ENCODE data around the gene SLC30A3.
A peak's percentile ranks its signal among the peaks of the same experiment; 100 is the strongest.

The SLC30A3 gene

DNA sequence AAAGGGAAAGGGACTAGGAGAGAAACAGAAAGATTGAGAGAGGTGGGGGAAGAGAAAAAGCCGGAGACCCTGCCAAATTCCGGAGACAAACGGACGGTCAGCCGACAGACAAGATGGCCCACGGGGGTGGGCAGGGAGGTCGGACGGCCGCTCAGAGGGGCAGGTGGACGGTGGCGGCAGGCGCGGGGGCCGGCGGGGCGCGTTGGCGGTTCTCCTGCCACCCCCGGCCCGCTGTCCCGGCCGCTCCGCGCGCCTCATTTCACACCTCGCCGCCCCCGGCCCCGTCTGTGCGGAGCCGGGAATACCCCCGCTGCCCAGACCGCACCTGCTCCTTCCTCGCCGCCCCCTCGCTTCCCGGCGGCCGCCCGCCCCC, 935 bp downstream of the SLC30A3 start:
- no peak for DNase-seq (ENCODE audit: low read depth in 3 of 3, low spot score in 1 of 3)

GRCh38 chr2:27261241-27261925, 1.5 kb downstream of the SLC30A3 start:
- no peak for DNase-seq (ENCODE audit: low read depth in 3 of 3, low spot score in 1 of 3)

DNA sequence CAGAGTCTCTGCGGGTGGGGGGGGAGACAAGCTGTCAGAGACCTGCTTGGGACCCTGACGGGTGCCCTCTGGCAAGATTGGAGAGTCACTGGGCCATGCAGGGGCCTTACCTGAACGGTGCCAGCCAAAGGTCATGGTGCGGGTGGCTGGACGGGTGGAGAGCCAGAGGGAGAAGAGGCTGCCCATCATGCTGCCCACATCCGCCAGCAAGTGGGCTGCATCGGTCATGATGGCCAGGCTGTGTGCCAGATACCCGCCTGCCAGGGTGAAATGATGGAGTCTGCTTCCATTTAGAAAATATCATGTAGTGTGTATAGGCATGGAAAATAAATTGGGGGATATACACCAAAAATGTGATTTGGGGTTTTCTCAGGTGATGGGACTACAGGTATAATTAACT, 4.8 kb downstream of the SLC30A3 start:
- no peak for DNase-seq (ENCODE audit: low read depth in 3 of 3, low spot score in 1 of 3)

DNA sequence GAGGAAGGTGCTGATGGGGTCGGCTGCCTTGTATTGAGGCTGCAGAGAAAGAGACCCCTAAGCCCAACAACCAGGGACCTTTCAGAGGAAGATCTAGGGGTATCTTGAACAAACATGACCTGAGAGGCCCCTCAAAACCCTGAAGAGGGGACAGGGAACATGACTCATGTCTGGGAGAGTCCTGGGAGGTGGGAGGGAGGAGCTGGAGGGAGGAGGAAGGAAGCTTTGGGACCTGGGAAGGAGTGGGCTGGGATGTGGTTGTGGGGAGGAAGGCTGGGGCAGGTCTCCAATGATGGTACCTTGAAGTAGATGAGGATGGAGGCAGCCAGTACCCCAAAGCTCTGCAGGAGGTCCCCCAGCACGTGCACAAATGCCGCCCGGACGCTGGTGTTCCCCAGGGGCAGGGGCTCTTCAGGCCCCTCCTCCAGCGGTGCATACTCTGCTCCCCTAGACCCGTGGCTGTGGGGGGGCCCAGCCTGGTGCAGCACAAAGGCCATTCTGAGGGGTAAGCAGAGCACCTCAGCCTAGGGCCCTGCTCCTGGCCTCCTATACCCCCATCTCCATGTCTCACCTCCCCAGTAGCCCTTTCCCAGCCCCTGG, 5.9 kb downstream of the SLC30A3 start:
- no peak for DNase-seq (ENCODE audit: low read depth in 3 of 3, low spot score in 1 of 3)

DNA sequence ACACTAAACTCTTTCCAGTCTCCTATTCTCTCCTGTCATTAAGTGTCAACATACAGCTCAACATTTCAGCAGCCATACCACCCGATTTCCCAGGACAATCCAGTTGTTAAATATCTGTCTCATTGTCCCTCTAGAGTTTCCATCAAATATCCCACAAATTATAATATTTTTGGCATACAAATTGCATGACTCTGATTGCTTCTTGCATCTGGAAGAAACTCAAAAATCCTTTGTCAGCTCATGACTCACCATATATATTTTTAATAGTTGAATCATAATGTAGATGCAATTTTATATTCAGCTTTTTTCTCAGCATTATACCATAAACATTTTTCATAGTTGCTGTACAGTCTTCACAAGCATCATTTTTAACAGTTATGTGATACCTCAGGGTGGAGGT, 7.2 kb downstream of the SLC30A3 start:
- no peak for DNase-seq (ENCODE audit: low read depth in 3 of 3, low spot score in 1 of 3)

DNA sequence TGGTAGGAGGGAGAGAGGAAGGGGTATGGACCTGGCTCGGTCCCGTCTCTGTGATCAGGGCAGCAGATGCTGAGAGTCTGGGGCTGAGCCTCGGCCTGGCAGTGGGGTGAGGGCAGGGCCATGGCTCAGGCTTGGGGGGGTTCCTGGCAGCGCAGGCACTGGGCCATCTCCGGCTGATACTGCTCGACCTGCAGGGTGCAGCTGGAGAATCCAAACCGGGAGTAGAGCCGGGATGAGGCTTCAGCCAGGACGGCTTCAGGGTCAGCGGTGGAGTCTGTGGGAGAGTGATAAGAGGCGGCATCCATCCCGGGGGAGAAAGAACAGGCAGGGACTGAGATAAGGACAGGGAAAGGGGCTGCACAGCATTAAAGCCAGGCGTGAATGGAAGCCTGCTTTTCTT, 7.7 kb downstream of the SLC30A3 start:
- no peak for DNase-seq (ENCODE audit: low read depth in 3 of 3, low spot score in 1 of 3)

GRCh38 chr2:27251766-27252165, 11.1 kb downstream of the SLC30A3 start:
- no peak for DNase-seq (ENCODE audit: low read depth in 3 of 3, low spot score in 1 of 3)

- DNase-seq (ENCODE audit: low read depth in 3 of 3, low spot score in 1 of 3): no peak
These were observed 12.0 kb downstream of the SLC30A3 start for GRCh38 chr2:27250652-27251379.

- peak in 1 of 3 donors; percentile 31 for DNase-seq (ENCODE audit: low read depth in 3 of 3, low spot score in 1 of 3)
These were observed 12.8 kb downstream of the SLC30A3 start for GRCh38 chr2:27249891-27250651.

GRCh38 chr2:27249159-27249890, 13.5 kb downstream of the SLC30A3 start:
- DNase-seq (ENCODE audit: low read depth in 3 of 3, low spot score in 1 of 3): no peak

- no peak for DNase-seq (ENCODE audit: low read depth in 3 of 3, low spot score in 1 of 3)
These were observed 15.0 kb downstream of the SLC30A3 start for GRCh38 chr2:27247893-27248292.

- no peak for DNase-seq (ENCODE audit: low read depth in 3 of 3, low spot score in 1 of 3)
These were observed 17.2 kb downstream of the SLC30A3 start for GRCh38 chr2:27245626-27246025.

DNA sequence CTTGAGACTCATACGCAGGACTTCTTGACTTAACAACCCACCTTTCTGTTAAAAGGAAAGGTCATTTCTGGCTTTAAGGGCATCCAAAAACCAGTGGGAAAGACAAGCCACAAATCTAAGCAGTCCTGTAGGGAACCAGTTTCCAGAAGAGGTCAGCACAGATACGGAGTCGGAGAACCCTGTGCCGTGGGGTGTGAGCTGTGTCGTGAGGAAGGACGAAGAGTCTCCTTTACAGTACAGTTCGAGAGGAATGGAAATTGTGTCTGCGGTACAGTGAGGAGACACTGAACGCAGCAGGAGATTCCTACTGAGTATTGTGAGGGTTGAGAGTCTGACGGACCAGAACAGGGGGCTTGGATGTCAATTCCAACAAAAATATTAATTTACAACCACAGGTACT, 17.7 kb downstream of the SLC30A3 start:
- no peak for DNase-seq (ENCODE audit: low read depth in 3 of 3, low spot score in 1 of 3)

DNA sequence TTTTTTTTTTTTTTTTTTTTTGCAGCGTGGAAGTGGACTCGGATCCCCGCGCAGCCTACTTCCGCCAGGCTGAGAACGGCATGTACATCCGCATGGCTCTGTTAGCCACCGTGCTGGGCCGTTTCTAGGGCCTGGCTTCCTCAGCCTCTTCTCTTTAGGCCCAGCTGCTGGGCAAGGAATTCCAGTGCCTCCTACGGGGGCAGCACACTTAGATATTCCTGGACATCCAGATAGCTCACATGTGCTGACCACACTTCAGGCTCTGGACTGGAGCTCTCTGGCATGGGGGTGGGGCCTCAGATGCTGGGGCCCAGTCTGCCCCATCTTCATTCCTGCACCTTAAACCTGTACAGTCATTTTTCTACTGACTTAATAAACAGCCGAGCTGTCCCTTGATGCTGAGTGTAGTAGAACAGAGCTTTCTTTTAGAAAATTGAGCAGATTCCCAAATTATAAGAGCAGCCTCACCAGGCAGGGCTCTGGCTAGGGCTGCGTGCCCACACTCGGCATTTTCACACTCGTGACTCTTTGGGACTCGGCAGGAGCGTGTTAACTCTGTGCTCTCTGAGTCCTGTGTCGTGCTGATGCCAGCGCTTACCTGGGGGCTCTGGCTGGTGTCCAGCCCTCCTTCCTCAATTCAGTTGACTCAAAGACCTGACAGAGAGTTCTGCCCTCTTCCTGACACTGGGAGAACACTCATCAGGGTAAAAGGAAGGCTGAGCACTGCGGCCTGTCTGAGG, 19.3 kb downstream of the SLC30A3 start:
- no peak for DNase-seq (ENCODE audit: low read depth in 3 of 3, low spot score in 1 of 3)

DNA sequence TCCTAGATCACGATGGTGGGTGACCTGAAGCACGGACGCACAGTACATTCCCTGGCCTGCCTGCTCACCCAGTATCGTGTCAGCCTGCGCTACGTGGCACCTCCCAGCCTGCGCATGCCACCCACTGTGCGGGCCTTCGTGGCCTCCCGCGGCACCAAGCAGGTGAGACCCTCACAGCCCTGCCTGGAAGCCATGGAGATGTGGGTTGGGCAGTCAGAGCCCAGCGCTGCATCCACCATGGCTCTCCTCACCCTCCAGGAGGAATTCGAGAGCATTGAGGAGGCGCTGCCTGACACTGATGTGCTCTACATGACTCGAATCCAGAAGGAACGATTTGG, 20.3 kb downstream of the SLC30A3 start:
- DNase-seq (ENCODE audit: low read depth in 3 of 3, low spot score in 1 of 3): no peak

- no peak for DNase-seq (ENCODE audit: low read depth in 3 of 3, low spot score in 1 of 3)
These were observed 20.9 kb downstream of the SLC30A3 start for GRCh38 chr2:27241761-27242613.

DNA sequence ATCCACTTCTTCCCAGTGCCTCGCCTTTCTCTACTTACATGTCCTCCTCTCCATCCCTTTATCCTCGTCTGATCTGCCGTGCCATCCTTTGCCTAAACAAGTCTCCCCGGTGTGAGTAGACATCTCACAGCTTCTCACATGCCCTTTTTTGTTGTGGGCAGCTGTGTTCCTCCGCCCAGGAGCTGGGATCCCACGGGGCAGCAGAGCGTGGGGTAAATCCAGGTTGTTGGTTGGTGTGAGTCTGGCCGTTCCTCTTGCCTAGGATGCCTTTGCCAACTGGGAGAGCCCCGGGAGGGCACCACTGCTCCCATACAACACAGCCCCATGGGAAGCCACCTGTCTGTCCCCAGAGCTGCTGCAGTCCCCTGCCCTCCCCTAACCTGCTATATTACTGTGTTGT, 22.4 kb downstream of the SLC30A3 start:
- no peak for DNase-seq (ENCODE audit: low read depth in 3 of 3, low spot score in 1 of 3)

- DNase-seq (ENCODE audit: low read depth in 3 of 3, low spot score in 1 of 3): no peak
These were observed 23.9 kb downstream of the SLC30A3 start for GRCh38 chr2:27238976-27239375.

DNA sequence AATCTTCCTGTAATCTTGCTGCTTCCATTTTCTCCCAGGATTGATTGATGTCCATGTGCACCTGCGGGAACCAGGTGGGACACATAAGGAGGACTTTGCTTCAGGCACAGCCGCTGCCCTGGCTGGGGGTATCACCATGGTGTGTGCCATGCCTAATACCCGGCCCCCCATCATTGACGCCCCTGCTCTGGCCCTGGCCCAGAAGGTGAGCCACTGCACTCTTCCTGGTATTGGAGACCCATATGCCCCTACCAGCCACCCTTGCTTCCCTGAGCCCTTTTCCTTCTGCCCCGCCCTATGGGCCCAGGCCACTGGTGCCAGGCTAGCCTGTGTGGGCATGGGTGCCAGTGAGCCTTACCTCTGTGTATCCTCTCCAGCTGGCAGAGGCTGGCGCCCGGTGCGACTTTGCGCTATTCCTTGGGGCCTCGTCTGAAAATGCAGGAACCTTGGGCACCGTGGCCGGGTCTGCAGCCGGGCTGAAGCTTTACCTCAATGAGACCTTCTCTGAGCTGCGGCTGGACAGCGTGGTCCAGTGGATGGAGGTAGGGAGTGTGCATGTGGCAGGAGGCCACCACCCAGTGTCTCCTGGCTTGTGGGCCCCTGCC, 25.4 kb downstream of the SLC30A3 start:
- DNase-seq (ENCODE audit: low read depth in 3 of 3, low spot score in 1 of 3): no peak
